Activated T-helper 1 cell treated with anti-CD3 and anti-CD28 coated beads, Interleukin-2, amount 50 U/mL, for 16 hours (primary cell): Measurements from ENCODE around the gene PIEZO1.

Experiments used
- DNase-seq, 2 donors: peaks; one replicate each; pipeline ENCODE4 v3.0.0-alpha.2; 2020; ENCODE audit warnings: low read depth in 1 of 2, low spot score in 1 of 2

PIEZO1 gene

DNA sequence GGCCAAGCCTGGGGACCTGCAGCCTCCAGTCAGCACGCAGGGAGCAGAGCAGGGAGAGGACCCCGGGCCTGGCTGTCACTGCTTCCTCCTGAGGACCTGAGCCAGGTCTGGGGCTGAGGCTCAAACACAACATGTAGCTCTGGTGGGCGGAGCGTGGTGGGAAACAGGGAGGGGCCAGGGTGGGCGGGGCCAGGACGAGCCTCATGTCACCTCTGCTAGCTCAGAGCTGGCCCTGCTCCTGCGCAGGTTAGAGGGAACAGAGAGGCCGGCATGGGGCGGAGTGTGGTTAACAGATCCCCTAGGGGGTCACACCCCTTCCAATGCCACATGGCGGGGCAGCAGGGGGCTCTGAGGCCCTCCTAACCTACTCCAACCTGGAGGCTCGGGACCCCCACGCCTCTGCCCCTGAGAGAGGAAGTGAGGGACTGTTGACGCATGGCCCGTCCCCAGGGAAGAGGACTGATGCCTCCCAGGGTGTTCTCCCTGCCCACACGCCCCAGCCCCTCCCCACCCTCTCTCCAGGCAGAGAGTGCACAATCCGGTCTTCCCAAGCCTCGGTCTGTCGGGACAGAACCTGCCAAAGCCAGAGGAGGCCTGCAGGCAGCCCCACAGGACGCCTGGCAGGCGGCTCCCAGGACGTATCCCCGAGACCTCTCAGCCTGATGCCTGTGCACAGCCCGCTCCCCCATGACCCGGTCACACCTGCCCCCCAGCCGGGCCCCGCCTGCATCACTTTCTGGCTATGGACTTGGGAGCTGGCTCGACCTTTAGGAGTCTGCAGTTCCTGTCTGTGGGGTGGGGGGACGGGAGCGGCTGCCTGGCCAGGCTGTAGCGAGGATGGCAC, 15.2 kb downstream of the PIEZO1 start:
- no peak for DNase-seq

DNA sequence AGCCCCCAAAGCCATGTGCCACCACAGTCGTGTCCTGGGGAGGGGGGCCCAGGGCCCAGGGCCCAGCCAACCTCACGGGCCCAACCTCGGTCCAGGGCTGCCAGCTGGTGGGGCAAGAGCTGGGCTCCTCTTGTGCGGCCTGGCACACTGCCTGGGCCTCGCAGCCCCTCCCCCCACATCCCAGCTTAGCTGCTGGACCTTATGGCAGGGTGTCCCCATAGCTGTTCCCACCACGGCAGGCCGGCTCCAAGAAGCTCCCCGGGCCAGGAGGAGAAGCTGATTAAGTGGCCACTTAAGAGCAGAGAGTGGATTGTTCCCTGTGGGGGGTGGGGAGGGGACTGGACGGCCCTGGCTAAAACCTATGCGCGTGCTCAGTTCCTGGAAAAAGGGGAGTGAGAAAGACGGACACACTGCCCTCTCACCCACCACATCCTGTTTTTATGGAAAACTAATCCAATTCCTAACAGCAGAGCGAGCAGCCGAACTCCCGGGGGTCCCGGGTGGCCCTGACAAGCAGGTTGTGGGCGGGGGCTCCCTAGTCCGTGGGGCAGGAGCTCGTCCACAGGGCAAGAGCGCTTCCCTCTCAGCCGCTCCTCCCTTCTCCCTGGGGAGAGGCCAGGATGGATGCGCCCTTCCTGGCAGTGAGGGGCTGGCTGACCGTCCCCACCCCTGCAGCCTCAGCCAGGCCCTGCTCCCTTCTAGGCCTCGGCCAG, 16.8 kb downstream of the PIEZO1 start:
- no peak for DNase-seq

DNA sequence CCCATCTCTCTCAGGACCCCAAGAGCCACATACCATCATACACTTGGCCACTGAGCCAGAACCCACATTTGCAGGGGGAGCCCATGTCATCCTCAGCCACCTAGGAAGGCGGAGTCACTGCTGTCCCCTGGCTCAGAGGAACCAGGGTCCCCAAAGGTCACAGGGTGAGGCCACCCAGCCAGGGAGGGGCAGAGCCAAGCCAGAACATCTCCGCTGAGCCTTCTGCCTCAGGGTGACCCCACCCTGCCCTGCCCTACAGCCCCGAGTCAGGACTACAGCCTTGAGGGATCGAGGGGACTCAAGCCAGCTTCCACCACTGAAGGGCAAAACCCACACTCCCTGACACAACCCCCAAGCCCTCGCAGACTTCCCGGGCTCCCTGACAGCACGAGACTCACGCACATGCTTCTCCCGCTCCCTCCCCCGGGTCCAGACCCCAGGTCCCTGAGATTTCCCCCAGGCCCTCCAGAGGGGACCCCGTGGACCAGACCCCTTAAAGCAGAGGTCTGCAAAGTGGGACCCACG, 17.4 kb downstream of the PIEZO1 start:
- no peak for DNase-seq

DNA sequence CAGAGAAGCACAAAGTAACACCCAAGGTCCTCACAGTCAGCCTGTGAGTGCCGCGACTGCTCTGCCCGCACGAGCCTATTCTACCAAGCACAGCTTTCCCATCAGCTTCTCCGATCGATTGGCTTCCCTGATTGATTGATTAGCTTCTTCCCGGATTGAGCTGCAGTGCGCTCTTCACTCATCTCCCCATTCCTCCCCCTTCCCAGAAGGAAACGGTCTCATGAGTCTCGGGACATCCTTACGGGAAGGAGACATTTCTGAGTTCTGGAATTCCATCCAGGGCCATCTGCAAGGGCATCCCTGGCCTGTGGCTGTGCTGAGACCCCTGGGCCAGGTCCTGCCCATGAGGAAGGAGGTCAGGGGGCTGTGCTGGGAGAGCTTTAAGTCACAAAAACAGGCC, 18.0 kb downstream of the PIEZO1 start:
- DNase-seq: no peak

DNA sequence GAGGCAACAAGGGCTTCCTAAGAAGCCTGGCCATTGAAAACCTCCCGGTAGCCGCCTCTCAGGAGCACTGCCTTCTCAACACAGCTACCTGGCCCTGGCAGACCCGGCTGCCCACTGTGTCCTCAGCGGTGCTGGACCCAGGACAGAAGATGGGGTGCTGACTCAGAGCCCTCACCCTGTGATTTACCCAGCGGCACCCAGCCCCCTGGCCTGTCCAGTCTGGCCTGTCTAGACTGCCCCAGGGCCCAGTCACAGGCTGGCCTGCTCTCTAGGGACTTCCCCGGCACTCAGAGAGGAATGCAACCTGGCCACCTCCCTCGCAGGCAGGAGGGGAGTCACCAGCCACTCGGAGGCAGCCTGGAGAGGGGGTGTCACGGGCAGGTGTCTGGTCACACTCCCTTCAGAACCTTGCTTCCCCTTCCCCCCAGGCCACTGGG, 20.1 kb downstream of the PIEZO1 start:
- no peak for DNase-seq

DNA sequence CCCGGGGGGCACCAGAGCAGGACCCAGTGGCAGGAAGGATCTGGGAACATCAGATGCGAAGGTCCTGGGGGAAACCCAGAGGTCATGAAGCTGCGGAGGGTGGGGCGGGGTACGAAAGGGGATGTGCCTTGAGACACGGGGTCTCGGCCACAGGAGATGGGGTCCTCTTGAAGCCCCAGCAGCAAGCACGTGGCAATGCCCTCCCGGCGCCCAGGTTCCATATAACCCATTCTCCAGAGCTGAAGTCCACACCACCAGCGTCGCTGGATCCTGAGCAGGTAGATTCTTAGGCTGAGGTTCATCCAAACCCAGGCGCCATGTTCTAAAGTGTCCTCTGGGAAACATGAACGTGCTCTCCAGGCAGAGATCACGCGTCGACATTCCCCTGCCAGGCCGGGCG, 20.9 kb downstream of the PIEZO1 start:
- DNase-seq: no peak

DNA sequence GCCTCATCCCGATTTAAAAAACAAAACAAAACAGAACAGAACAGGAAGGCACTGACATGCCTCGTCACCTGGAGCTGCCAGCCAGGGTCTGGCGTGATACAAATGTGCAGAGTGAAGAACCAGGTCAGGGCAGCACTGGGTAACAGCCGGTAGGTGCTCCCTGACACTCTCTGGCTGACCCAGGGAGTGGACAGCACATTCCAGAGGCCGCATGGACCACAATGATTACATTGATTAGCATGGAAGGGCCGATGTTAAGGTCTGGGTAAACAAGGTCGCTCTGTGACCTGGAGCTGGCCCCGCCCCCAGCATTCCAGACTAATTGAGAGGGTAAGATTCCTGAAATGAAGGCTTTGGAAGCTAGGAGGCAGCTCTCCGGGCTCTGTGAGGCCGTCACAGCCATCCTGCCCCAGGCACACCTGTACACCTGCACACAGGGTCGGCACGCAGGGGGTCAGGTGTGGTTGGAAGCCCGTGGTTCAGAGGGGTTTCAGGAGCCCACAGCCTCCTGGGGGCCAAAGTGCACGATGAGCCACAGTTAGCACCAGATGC, 21.4 kb downstream of the PIEZO1 start:
- no peak for DNase-seq

DNA sequence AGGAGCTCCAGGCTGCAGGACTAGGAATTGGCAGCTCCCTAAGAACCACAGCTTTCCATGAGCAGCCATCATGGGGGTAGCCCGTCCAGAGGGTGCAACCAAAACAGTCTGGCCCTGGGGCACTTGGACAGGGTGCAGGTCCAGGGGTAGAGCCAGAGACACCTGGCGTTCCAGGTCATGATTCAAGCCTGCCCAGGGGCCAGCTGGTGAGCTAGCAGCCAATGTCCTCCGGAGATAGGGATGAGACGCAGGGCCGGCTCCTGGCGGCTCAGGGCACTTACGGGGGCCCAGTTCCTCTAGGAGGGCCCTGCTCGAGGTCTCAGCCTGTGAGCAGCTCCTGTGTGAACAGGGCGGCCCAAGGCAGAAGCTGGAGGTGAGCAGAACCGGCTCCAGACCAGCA, 22.1 kb downstream of the PIEZO1 start:
- DNase-seq: no peak

DNA sequence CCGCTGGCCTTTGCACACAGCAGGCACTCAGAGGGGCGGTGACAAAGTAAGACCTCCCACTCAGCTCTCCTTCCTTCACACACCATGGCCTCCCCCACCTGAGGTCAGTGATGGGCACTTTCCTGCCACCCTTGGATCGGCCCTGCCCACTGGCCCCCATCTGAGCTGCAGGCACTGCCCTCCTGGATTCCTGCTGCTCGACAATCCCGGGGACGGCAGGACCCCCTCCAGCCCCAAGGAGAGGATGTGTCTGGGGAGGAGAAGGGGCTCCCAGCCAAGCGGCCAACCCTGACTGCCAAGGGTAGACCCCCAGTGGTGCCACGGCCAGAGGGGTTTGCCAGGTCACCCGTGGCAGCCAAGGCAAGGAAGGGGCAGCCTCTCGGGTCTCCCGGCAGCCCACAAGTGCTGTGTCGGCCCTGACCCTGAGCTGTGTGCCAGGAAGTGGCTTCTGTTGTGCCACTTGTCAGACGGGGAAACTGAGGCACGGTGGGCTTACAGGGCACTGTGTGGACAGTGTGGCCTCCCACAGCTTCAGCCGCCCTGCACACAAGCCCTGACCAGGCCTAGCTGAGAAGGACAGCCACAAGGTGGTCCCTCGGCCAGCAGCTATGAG, 22.7 kb downstream of the PIEZO1 start:
- no peak for DNase-seq

DNA sequence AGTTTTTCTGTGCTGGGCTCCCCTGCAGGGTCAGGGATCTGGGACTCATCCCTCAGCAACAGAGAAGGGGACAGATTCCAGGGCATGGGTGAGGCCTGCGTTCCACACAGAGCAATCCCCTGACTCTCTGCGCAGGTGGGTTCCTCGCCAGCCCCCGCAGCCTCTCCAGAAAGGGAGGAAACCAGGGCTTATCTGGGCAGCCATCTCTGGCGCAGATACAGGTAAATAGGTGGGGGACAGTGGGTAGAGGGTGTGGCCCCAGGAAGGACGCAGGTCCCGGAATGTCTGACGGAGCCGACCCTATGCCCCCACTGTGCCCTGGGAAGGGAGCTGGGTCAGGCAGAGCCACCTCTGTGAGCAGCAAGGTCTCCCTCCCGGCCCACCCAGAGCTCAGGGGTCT, 23.2 kb downstream of the PIEZO1 start:
- no peak for DNase-seq

DNA sequence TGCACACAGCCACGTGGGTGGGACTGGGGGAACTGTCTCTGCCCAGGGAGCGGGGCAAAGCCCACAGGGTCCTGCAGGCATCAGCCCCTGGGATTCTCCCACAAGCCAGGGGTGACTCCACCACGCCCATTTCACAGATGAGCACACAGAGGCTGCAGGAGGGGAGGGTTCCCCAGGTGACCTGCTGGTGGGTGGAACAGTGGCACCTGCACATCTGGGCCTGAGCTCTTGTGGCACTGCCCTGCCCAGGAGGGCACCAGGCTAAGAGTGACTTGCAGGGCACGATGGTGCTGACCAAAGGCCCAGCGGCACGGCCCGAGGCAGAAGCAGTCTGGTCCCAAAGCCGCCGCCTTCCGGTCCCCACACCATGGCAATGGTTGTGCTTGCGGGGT, 23.9 kb downstream of the PIEZO1 start:
- no peak for DNase-seq

DNA sequence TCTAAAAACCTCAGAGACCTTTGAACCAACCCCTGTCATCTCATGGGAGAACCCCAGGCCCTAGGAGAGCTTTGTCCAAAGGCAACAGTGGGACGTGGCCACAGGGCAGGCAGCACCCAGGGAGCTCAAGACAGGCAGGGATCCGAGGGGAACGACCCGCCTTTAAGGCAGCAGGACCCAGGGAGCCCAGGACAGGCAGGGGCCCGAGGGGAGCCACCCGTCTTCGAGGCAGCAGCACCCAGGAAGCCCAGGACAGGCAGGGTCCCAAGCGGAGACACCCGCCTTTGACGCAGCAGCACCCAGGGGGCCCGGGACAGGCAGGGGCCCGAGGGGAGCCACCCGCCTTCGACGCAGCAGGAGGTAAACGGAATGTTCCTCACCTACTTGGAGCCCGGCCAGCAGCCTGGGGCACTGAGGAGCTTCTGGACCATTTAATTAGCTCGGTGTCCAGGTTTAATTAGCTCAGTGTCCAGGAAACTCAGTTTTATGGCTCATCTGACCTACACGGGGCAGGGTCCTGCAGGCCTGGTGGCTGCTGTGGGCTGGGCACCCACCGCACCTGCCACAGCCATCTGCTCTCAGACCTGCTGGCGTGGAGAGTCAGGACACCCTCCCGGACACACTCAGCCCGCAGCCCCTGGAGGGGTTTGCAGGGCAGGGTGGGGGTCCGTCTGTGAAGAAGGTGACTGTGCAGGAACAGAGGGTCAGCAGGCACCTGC, 24.4 kb downstream of the PIEZO1 start:
- no peak for DNase-seq

DNA sequence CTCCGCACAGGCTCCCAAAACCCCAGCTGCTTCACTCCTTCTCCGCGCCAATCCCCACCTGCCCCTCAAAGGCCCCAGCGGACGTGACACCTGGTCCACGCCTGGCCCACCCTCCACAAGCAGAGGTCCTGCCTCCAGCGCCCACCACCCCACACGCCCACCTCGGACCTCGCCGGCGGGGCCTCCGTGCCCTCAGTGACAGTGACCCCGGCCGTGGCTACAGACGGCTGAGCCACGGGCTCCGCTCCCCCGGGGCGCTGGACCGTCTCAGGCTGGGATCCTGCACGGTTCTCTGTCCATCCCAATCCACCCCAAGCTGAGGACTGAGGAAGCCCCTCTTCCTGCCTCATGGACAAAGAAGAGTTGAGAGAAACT, 25.1 kb downstream of the PIEZO1 start:
- DNase-seq: no peak

DNA sequence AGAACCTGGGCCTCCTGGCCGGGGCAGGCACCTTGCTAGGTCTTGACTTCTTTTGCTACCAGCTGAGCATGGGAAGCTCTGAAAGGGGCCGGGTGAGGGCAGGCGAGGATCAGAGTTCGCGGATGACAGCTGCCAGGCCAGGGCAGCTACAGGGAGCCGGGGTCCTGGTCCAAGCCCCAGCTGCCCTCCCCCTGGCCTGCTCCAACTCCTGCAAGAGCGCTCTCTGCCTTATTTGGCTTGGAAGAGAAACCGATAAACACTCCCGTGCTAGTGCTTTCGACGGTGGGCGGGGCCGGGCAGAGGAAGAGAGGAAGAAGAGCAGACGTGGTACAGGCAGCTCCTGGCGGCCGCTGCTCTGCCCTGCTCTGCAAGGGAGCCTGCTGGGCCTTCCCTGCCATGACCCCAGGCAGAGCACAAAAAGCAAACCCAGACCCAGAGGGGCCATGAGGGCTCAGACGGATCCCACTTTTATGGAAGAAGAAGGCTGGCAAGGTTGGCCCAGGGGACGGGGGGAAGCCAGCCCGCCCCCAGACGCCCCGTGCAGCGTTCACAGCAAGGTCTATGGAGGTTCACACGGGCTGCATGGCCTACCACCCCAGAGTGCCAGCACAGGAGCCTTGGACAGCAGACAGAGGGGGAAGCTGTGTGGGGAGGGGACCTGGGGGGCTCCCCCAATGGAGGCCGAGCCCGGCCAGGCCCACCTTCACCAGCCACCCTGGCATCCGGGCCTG, 25.6 kb downstream of the PIEZO1 start:
- peak in 1 of 2 donors; percentile 51 for DNase-seq

DNA sequence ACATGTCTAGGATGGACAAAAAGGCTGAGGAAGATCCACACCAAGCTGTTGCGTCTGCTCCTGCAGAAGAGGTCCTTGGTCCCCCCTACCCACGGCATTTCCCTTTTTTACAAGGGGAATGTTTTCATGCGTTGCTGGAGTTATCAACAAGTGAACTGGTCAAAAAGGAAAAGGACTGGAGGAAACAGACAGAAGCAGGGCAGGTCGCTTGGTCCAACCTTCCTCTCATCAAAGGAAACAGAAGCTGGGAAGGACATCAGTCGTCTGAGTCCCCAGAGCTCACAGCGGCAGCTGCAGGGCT, 26.1 kb downstream of the PIEZO1 start:
- no peak for DNase-seq

DNA sequence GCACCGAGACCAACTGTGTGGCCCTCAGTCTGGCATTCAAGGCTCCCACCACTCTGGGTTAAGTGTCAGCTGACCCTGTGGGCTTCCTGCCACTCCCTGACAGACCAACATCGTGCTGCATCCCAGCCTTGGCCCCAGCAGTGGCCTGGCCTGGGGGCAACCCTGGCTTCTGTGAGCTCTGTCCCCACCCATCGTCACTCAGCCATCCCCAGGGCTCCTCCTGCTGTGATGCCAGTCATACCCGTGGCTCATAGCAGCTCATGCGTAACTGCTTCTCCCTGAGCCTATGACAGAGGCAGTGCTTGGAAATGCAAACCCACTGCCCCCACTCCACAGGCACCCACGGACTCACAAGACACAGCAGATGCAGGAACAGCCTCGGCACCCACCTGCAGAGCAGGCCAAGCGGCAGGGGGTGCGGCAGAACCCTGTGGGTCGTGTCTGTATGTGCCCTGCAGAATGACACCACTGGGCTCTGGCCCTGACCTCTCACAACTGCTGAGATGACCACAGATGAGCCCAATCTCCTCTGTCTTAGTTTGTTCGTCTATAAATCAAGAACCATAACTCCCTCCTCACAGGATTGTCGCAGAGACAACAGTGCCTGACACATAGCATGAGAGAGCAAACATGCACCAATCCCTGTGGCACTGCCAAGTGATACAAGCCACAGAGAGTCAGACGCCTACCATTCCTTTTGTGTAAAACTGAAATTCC, 26.6 kb downstream of the PIEZO1 start:
- DNase-seq: no peak

DNA sequence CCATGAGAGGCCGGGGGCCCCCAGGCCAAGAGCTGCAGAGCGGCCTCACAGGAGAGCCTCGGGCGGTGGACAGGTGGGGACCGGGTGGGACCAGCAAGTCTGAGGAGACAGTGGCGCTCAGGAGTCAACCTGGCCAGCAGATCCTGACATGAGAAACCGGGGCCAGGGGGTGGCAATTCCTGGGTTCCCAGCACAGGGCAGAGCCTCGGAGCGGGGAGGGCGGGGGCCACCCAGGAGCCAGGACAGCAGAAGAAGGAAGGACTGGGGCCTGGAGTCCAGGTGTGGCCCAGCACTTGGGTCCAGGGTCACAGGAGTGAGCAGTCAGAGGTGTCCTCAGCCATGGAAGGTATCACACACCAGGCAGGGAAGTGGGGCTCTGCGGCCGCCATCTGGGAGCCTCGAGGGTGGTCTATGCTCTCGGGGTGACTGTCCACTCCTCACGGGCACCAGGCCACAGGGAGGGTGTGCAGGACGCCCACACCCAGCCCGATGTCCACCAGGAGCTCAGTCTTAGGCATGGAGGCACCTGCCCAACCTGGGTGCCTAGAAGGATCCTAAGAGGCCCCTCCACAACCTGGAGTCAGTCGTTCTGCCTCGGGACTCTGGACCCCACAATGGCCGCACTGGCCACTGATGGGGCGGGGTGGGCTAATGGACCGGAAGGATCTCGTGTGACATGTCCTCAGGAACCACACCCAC, 29.1 kb downstream of the PIEZO1 start:
- DNase-seq: no peak

DNA sequence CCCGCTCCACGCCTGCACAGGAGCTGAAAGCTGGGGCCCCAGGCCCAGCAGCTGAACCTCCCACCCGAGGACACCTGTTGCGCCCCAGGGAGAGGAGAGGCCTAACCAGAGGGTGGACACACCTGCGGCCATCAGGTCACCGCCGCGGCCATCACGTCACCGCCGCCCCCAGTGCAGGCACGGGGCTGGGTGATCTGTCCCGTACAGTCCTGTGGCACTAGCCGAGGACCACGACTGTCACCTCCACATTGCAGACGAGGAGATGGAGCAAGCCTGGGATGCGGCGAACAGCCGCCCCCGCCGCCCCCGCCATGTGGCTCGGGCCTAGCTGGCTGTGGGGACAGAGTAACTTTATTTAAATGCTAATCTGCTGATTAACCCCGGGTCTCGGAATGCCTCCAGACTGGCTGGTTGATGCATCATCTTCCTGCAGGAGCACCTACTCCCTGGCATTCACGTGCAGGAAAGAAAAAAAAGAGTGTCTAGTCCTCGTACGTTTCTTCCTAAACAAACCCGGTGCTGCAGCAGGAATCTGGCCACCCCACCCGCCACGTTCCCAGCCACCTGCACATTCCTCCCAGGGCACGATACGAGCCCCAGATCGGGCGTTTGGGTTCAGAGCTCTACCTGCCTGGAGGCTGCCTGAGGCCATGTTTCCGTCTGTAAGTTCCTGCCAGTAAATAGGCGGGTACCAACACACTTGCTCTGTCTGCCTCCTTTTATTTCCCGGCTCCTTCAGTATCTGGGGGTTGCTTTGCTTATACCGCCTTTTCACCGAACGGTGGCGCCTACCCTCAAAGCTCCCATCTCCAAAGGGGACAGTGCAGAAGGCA, 29.9 kb downstream of the PIEZO1 start:
- DNase-seq: no peak
